ENCODE results near the gene NNT.
A peak's percentile ranks its signal among the peaks of the same experiment; 100 is the strongest.

NNT gene

DNA sequence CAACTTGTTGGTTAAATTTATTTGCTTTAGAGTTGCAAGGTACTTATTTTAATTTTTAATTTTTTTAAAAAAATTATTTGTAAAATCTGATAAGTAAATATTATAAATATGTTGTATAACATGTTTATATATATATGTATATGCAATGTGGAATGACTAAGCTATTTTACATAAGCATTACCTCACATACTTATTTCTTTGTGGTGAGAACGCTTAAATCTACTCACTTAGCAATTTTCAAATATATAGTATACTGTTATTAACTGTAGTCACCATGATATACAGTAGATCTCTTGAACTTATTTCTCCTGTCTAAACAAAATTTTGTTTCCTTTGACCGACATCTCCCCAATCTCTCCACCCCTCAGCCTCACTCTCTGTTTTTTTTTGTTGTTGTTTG, 147.8 kb downstream of the NNT start:
- H3K4me3 ChIP-seq (ENCODE audit: low read depth, low read length), result no peak overlapping the region
- no peak for DNase-seq (ENCODE audit: low read depth)
- TF ChIP-seq, protein P1, sequence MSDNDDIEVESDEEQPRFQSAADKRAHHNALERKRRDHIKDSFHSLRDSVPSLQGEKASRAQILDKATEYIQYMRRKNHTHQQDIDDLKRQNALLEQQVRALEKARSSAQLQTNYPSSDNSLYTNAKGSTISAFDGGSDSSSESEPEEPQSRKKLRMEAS (IDR thresholded peaks at IDR 0.05; ENCODE audit: low read depth, low read length), result no peak
- TF ChIP-seq, protein P2, sequence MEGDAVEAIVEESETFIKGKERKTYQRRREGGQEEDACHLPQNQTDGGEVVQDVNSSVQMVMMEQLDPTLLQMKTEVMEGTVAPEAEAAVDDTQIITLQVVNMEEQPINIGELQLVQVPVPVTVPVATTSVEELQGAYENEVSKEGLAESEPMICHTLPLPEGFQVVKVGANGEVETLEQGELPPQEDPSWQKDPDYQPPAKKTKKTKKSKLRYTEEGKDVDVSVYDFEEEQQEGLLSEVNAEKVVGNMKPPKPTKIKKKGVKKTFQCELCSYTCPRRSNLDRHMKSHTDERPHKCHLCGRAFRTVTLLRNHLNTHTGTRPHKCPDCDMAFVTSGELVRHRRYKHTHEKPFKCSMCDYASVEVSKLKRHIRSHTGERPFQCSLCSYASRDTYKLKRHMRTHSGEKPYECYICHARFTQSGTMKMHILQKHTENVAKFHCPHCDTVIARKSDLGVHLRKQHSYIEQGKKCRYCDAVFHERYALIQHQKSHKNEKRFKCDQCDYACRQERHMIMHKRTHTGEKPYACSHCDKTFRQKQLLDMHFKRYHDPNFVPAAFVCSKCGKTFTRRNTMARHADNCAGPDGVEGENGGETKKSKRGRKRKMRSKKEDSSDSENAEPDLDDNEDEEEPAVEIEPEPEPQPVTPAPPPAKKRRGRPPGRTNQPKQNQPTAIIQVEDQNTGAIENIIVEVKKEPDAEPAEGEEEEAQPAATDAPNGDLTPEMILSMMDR (IDR thresholded peaks at IDR 0.05; ENCODE audit: low read depth, low read length), result no peak
- TF ChIP-seq POLR2A (IDR thresholded peaks at IDR 0.05; ENCODE audit: extremely low read depth, insufficient read length), result no peak
- no peak for TF ChIP-seq MYC (IDR thresholded peaks at IDR 0.05; ENCODE audit: low read depth, low read length)

DNA sequence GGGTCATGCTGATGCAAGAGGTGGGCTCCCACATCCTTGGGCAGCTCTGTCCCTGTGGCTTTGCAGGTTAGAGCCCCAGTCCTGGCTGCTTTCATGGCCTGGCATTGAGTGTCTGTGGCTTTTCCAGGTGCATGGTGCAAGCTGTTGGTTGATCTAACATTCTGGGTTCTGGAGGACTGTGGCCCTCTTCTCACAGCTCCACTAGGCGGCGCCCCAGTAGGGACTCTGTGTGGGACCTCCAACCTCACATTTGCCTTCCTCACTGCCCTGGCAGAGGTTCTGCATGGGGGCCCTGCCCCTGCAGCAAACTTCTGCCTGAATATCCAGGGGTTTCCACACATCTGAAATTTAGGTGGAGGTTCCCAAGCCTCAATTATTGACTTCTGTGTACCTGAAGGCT, 150.1 kb downstream of the NNT start:
- TF ChIP-seq, protein P2 (IDR thresholded peaks at IDR 0.05; ENCODE audit: low read depth, low read length), result peak; percentile 30
- TF ChIP-seq POLR2A (IDR thresholded peaks at IDR 0.05; ENCODE audit: extremely low read depth, insufficient read length), result no peak
- no peak overlapping the region for H3K4me3 ChIP-seq (ENCODE audit: low read depth, low read length)
- peak; percentile 25 for DNase-seq (ENCODE audit: low read depth)

Data from NB4 (cell line).